HG02678 (cell line): ENCODE measurements around the gene ADISSP.
"Not testable (repeated sequence)": the region's sequence is repeated elsewhere in the genome, so short reads cannot be mapped to it uniquely, and the experiment has no call there.

Source experiments
- ATAC-seq: cut with Tn5 transposase; IDR thresholded peaks from one replicate; pipeline ENCODE4 v1.9.1; 2021; ENCODE audit warnings: mild to moderate bottlenecking, moderate library complexity; ENCODE audit not compliant: unreplicated experiment

Gene ADISSP

GRCh38 chr20:3797592-3798372 is 30.2 kb upstream of the ADISSP start:
- no peak for ATAC-seq

GRCh38 chr20:3797226-3797545 is 29.6 kb upstream of the ADISSP start:
- ATAC-seq = no peak

- no peak for ATAC-seq
Observed at GRCh38 chr20:3796477-3797225, 29.1 kb upstream of the ADISSP start.

- peak; percentile 66 for ATAC-seq
Observed at GRCh38 chr20:3795511-3796468, 28.2 kb upstream of the ADISSP start, which contains the start of gene CDC25B. Gene CDC25B, plus strand, starts transcription at chr20:3796310. Its CDS starts 222 bp downstream, at chr20:3796532.

GRCh38 chr20:3794701-3795420 is 27.3 kb upstream of the ADISSP start:
- no peak for ATAC-seq

- ATAC-seq = not testable (repeated sequence)
Observed at GRCh38 chr20:3794168-3794567, 26.6 kb upstream of the ADISSP start.

- not testable (repeated sequence) for ATAC-seq
Observed at GRCh38 chr20:3789201-3789600, 21.6 kb upstream of the ADISSP start.

- no peak for ATAC-seq
Observed at GRCh38 chr20:3788685-3789155, 21.2 kb upstream of the ADISSP start.

GRCh38 chr20:3787324-3788014 is 19.9 kb upstream of the ADISSP start:
- no peak for ATAC-seq

- peak; percentile 86 for ATAC-seq
Observed at GRCh38 chr20:3786665-3787323, 19.2 kb upstream of the ADISSP start, which contains the start of gene CENPB. Gene CENPB, minus strand, starts transcription at chr20:3786740. Its CDS starts 257 bp downstream, at chr20:3786483.

- peak; percentile 30 for ATAC-seq
Observed at GRCh38 chr20:3786126-3786484, 18.6 kb upstream of the ADISSP start.

- no peak for ATAC-seq
Observed at GRCh38 chr20:3785240-3786125, 17.9 kb upstream of the ADISSP start.

- ATAC-seq = no peak
Observed at GRCh38 chr20:3784863-3785239, 17.3 kb upstream of the ADISSP start.

- no peak for ATAC-seq
Observed at GRCh38 chr20:3784216-3784853, 16.8 kb upstream of the ADISSP start.

GRCh38 chr20:3783511-3784195 is 16.1 kb upstream of the ADISSP start:
- ATAC-seq = no peak

GRCh38 chr20:3783068-3783489 is 15.5 kb upstream of the ADISSP start:
- ATAC-seq = no peak

- ATAC-seq = no peak
Observed at GRCh38 chr20:3782597-3782996, 15.0 kb upstream of the ADISSP start.
